WTC11 (cell line): ENCODE results near the gene COL11A1. TPM values are rescaled to one million over a fixed set of nuclear protein-coding genes. Genes with fewer than 3 reads are reported as not detected.

Experiments used
- ATAC-seq: fragments of 200-7000 bp; cut with Tn5 transposase; 2 replicates; pipeline ENCODE4 v1.10.0; 2021; ENCODE audit warnings: mild to moderate bottlenecking, moderate library complexity
- CTCF ChIA-PET: fragments of 300-600 bp; sonication (Branson Sonifier 250); formaldehyde crosslinking; loops from one replicate; lab custom pipeline; 2021; ENCODE audit warnings: antibody characterized with exemption; lab: Charles Lee
- POLR2A ChIA-PET: fragments of 350-600 bp; sonication (Branson Sonifier 250); formaldehyde crosslinking; loops from one replicate; lab custom pipeline; 2021; ENCODE audit warnings: antibody characterized with exemption; lab: Charles Lee
- DNase-seq: peaks from one replicate; pipeline ENCODE4 v3.0.0; 2021; ENCODE audit warnings: low spot score
- H3K27ac Mint-ChIP-seq: 2 replicates; pipeline ENCODE4 v1.8.0; 2021; ENCODE audit warnings: mixed read lengths
- H3K27me3 Mint-ChIP-seq: 2 replicates; pipeline ENCODE4 v1.8.0; 2021; ENCODE audit warnings: low read depth, mild to moderate bottlenecking, moderate library complexity, mixed read lengths
- H3K36me3 Mint-ChIP-seq: 2 replicates; pipeline ENCODE4 v1.8.0; 2021; ENCODE audit warnings: mixed read lengths
- H3K4me1 Mint-ChIP-seq: 2 replicates; pipeline ENCODE4 v1.8.0; 2022; ENCODE audit warnings: mixed read lengths
- H3K4me3 Mint-ChIP-seq: 2 replicates; pipeline ENCODE4 v1.8.0; 2021; ENCODE audit warnings: mild to moderate bottlenecking, moderate library complexity, mixed read lengths
- H3K9me3 Mint-ChIP-seq: 2 replicates; pipeline ENCODE4 v1.8.0; 2021; ENCODE audit warnings: mixed read lengths
- ATF2 ChIP-seq: sonication (generic); formaldehyde crosslinking; IDR thresholded peaks from 2 replicates; pipeline ENCODE4 v1.8.1; 2022; ENCODE audit warnings: low read depth, missing genetic modification reagents, borderline replicate concordance
- CBFB ChIP-seq: sonication (generic); formaldehyde crosslinking; IDR thresholded peaks from 2 replicates; pipeline ENCODE4 v1.8.1; 2022; ENCODE audit warnings: mild to moderate bottlenecking, low read depth, missing genetic modification reagents
- CREB1 ChIP-seq: sonication (generic); formaldehyde crosslinking; IDR thresholded peaks from 2 replicates; pipeline ENCODE4 v1.8.0; 2023; ENCODE audit warnings: mild to moderate bottlenecking, missing genetic modification reagents
- ELF4 ChIP-seq: sonication (generic); formaldehyde crosslinking; IDR thresholded peaks from 2 replicates; pipeline ENCODE4 v1.8.1; 2022; ENCODE audit warnings: low read depth, mild to moderate bottlenecking, moderate library complexity, missing genetic modification reagents
- EMX1 ChIP-seq: fragments of 250-450 bp; sonication (Bioruptor Pico); IDR thresholded peaks from 2 replicates; pipeline ENCODE4 v1.8.0; 2021; ENCODE audit warnings: mild to moderate bottlenecking
- HMGXB4 ChIP-seq: sonication (generic); formaldehyde crosslinking; IDR thresholded peaks from 2 replicates; pipeline ENCODE4 v1.8.1; 2023; ENCODE audit warnings: mild to moderate bottlenecking, moderate library complexity, missing genetic modification reagents
- JAZF1 ChIP-seq: fragments of 250-450 bp; sonication (Bioruptor Pico); IDR thresholded peaks from 2 replicates; pipeline ENCODE4 v1.9.0; 2021; ENCODE audit warnings: moderate library complexity, mild to moderate bottlenecking, inconsistent platforms
- MLX ChIP-seq: sonication (generic); formaldehyde crosslinking; IDR thresholded peaks from 2 replicates; pipeline ENCODE4 v1.8.1; 2023; ENCODE audit warnings: mild to moderate bottlenecking, missing genetic modification reagents, moderate library complexity
- PRDM15 ChIP-seq: sonication (generic); formaldehyde crosslinking; IDR thresholded peaks from 2 replicates; pipeline ENCODE4 v1.8.0; 2022; ENCODE audit warnings: missing genetic modification reagents
- RELA ChIP-seq: sonication (generic); formaldehyde crosslinking; IDR thresholded peaks from 2 replicates; pipeline ENCODE4 v1.8.1; 2022; ENCODE audit warnings: missing genetic modification reagents, mild to moderate bottlenecking, borderline replicate concordance
- ZNF121 ChIP-seq: sonication (generic); formaldehyde crosslinking; IDR thresholded peaks from 2 replicates; pipeline ENCODE4 v1.8.0; 2023; ENCODE audit warnings: missing genetic modification reagents
- ZNF138 ChIP-seq: sonication (generic); formaldehyde crosslinking; conservative IDR thresholded peaks from 2 replicates; pipeline ENCODE4 v1.8.1; 2022; ENCODE audit warnings: mild to moderate bottlenecking, moderate library complexity, missing genetic modification reagents
- ZNF317 ChIP-seq: sonication (generic); formaldehyde crosslinking; IDR thresholded peaks from 2 replicates; pipeline ENCODE4 v1.8.1; 2023; ENCODE audit warnings: low read depth, mild to moderate bottlenecking, moderate library complexity, missing genetic modification reagents, borderline replicate concordance
- ZNF425 ChIP-seq: fragments of 250-450 bp; sonication (Bioruptor Pico); conservative IDR thresholded peaks from 2 replicates; pipeline ENCODE4 v1.9.0; 2021; ENCODE audit warnings: mild to moderate bottlenecking
- ZNF671 ChIP-seq: fragments of 250-450 bp; sonication (Bioruptor Pico); IDR thresholded peaks from 2 replicates; pipeline ENCODE4 v1.8.0; 2021; ENCODE audit warnings: mild to moderate bottlenecking
- ZSCAN18 ChIP-seq: fragments of 250-450 bp; sonication (Bioruptor Pico); IDR thresholded peaks from 2 replicates; pipeline ENCODE4 v2.1.2; 2022; ENCODE audit warnings: mild to moderate bottlenecking, moderate library complexity
- total RNA-seq: library from RNA; stranded (reverse); gene quantifications from 3 replicates; pipeline ENCODE4 v1.2.3, GENCODE V29; 2021
- TF ChIP-seq, protein P1 (sequence below): fragments of 250-450 bp; sonication (Bioruptor Pico); IDR thresholded peaks from 2 replicates; pipeline ENCODE4 v1.9.0; 2021; ENCODE audit warnings: mild to moderate bottlenecking
- TF ChIP-seq, protein P2 (sequence below): sonication (generic); formaldehyde crosslinking; IDR thresholded peaks from 2 replicates; pipeline ENCODE4 v1.8.0; 2023; ENCODE audit warnings: missing genetic modification reagents

Gene COL11A1
- total RNA-seq, 1 experiment from 2014 or later, result 13.1 TPM

DNA sequence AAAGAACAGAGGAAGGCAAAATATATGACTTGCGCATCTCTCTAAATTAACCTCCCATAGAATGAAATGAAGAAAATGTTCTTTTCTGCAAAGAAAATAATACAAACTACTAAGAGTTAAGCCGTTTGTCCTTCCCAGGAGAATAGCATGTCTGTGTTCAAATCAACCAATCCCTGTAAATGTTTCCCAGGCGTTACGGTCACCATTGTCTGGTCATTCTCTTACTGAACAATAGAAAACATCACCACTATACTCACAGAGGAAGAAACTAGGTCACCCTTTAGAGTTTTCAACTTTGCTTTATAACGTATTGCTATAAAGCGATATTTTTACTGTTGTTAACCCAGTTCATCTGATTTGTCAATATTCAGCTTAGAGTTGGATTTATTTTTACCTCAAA lies 34.1 kb downstream of the COL11A1 start (continued):
- TF ChIP-seq, protein P1, sequence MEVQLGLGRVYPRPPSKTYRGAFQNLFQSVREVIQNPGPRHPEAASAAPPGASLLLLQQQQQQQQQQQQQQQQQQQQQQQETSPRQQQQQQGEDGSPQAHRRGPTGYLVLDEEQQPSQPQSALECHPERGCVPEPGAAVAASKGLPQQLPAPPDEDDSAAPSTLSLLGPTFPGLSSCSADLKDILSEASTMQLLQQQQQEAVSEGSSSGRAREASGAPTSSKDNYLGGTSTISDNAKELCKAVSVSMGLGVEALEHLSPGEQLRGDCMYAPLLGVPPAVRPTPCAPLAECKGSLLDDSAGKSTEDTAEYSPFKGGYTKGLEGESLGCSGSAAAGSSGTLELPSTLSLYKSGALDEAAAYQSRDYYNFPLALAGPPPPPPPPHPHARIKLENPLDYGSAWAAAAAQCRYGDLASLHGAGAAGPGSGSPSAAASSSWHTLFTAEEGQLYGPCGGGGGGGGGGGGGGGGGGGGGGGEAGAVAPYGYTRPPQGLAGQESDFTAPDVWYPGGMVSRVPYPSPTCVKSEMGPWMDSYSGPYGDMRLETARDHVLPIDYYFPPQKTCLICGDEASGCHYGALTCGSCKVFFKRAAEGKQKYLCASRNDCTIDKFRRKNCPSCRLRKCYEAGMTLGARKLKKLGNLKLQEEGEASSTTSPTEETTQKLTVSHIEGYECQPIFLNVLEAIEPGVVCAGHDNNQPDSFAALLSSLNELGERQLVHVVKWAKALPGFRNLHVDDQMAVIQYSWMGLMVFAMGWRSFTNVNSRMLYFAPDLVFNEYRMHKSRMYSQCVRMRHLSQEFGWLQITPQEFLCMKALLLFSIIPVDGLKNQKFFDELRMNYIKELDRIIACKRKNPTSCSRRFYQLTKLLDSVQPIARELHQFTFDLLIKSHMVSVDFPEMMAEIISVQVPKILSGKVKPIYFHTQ (CRISPR knock-in tag), result no peak
- TF ChIP-seq RELA (CRISPR knock-in tag), result no peak

GRCh38 chr1:103069201-103069600 lies 39.1 kb downstream of the COL11A1 start:
- TF ChIP-seq CREB1 (CRISPR knock-in tag), result no peak
- Mint-ChIP-seq H3K27me3 (no peaks in the 10 kb centered on the region), H3K9me3 (no peaks in the 10 kb centered on the region), H3K4me1 (0 out of 2 replicates have a peak, but pooled peaks cover 2% of the 10 kb centered on the region), H3K4me3 (no peak overlapping the region), H3K36me3 (no peaks in the 10 kb centered on the region), H3K27ac (no peak overlapping the region)
- ATAC-seq (no peak), DNase-seq (no peak)
- ChIA-PET POLR2A (no interaction called here), CTCF (interaction anchor here (1.0 kb wide), 1 partner anchor 392 kb away, joined by 3 read pairs; no protein-coding TSS in a partner anchor)

DNA sequence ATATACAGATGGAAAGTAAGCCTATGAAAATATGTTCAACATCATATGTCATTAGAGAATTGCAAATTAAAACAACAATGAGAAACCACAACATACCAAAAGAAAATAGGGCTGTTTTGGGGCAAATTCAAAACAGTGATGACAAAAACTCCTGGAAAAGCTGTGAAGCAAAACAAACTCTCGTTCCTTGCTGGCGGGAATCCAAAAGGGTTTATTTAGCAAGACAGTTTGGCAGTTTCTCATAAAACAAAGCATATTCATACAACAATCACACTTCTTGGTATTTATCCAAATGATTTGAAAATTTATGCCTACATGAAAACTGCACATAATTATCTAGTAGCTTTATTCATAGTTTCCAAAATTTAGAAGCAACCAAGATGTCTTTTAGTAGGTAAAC lies 44.4 kb downstream of the COL11A1 start:
- ChIA-PET POLR2A (no interaction called here), CTCF (no interaction called here)
- Mint-ChIP-seq H3K27ac (no peak overlapping the region), H3K27me3 (no peaks in the 10 kb centered on the region), H3K36me3 (no peaks in the 10 kb centered on the region), H3K4me3 (no peak overlapping the region), H3K4me1 (no peaks in the 10 kb centered on the region), H3K9me3 (no peaks in the 10 kb centered on the region)
- ATAC-seq (no peak), DNase-seq (no peak)
- TF ChIP-seq CBFB (CRISPR knock-in tag) (no peak), ZNF138 (CRISPR knock-in tag) (no peak), ZSCAN18 (no peak), ZNF671 (no peak), JAZF1 (CRISPR knock-in tag) (no peak), ZNF317 (CRISPR knock-in tag) (no peak), PRDM15 (CRISPR knock-in tag) (no peak), HMGXB4 (CRISPR knock-in tag) (no peak), ATF2 (CRISPR knock-in tag) (no peak), ELF4 (CRISPR knock-in tag) (no peak), MLX (CRISPR knock-in tag) (no peak), ZNF425 (CRISPR knock-in tag) (no peak), ZNF121 (CRISPR knock-in tag) (no peak), EMX1 (CRISPR knock-in tag) (no peak)
- TF ChIP-seq, protein P2, sequence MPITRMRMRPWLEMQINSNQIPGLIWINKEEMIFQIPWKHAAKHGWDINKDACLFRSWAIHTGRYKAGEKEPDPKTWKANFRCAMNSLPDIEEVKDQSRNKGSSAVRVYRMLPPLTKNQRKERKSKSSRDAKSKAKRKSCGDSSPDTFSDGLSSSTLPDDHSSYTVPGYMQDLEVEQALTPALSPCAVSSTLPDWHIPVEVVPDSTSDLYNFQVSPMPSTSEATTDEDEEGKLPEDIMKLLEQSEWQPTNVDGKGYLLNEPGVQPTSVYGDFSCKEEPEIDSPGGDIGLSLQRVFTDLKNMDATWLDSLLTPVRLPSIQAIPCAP (CRISPR knock-in tag), result no peak
